ENCODE results near the gene NPAS3.

- no peak for TF ChIP-seq POLR2AphosphoS5 (IDR thresholded peaks at IDR 0.05)
- TF ChIP-seq, protein P1, sequence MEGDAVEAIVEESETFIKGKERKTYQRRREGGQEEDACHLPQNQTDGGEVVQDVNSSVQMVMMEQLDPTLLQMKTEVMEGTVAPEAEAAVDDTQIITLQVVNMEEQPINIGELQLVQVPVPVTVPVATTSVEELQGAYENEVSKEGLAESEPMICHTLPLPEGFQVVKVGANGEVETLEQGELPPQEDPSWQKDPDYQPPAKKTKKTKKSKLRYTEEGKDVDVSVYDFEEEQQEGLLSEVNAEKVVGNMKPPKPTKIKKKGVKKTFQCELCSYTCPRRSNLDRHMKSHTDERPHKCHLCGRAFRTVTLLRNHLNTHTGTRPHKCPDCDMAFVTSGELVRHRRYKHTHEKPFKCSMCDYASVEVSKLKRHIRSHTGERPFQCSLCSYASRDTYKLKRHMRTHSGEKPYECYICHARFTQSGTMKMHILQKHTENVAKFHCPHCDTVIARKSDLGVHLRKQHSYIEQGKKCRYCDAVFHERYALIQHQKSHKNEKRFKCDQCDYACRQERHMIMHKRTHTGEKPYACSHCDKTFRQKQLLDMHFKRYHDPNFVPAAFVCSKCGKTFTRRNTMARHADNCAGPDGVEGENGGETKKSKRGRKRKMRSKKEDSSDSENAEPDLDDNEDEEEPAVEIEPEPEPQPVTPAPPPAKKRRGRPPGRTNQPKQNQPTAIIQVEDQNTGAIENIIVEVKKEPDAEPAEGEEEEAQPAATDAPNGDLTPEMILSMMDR (IDR thresholded peaks at IDR 0.05), result no peak
Observed at GRCh38 chr14:33554988-33555387, 616.3 kb downstream of the NPAS3 start.

All from sigmoid colon (tissue), 4 donors.